GM12874 (cell line): Measurements from ENCODE around the gene BTBD9.

Experiments
- CTCF ChIP-seq: IDR thresholded peaks from 2 replicates; pipeline ENCODE4 v1.5.1; 2011; ENCODE audit warnings: low read depth, mild to moderate bottlenecking, control low read depth, low read length, moderate library complexity; ENCODE audit not compliant: insufficient read depth

Gene BTBD9

GRCh38 chr6:38579010-38579628 is 60.6 kb downstream of the BTBD9 start:
- TF ChIP-seq CTCF = no peak

GRCh38 chr6:38578075-38578474 is 61.7 kb downstream of the BTBD9 start:
- no peak for TF ChIP-seq CTCF

- no peak for TF ChIP-seq CTCF
Measured at GRCh38 chr6:38577492-38577891, 62.2 kb downstream of the BTBD9 start.

- no peak for TF ChIP-seq CTCF
Measured at GRCh38 chr6:38573801-38574395, 65.8 kb downstream of the BTBD9 start.

GRCh38 chr6:38572186-38572813 is 67.4 kb downstream of the BTBD9 start:
- no peak for TF ChIP-seq CTCF

GRCh38 chr6:38571721-38572120 is 68.0 kb downstream of the BTBD9 start:
- no peak for TF ChIP-seq CTCF

- TF ChIP-seq CTCF = no peak
Measured at GRCh38 chr6:38570750-38571149, 69.0 kb downstream of the BTBD9 start.
